GM21447 (cell line): ENCODE measurements around the gene WDR90.

Experiments
- ATAC-seq: cut with Tn5 transposase; IDR thresholded peaks from one replicate; pipeline ENCODE4 v1.9.1; 2021; ENCODE audit not compliant: unreplicated experiment

Gene WDR90

GRCh38 chr16:648781-649589 is at the start of gene WDR90:
Gene WDR90 (plus strand): TSS chr16:649365. CDS start chr16:649417, 52 bp downstream.
- peak; percentile 60 for ATAC-seq

- ATAC-seq, result no peak
Observed at GRCh38 chr16:600781-601180, 48.4 kb upstream of the WDR90 start.

- ATAC-seq, result no peak
Observed at GRCh38 chr16:603933-604332, 45.2 kb upstream of the WDR90 start.

- ATAC-seq, result no peak
Observed at GRCh38 chr16:606656-607307, 42.4 kb upstream of the WDR90 start.

- ATAC-seq, result no peak
Observed at GRCh38 chr16:608019-608418, 41.1 kb upstream of the WDR90 start.

GRCh38 chr16:609316-609715 is 39.8 kb upstream of the WDR90 start:
- ATAC-seq, result no peak

- ATAC-seq, result no peak
Observed at GRCh38 chr16:609984-610383, 39.2 kb upstream of the WDR90 start.

- ATAC-seq, result no peak
Observed at GRCh38 chr16:610513-611381, 38.4 kb upstream of the WDR90 start.

GRCh38 chr16:615122-615521 is 34.0 kb upstream of the WDR90 start:
- ATAC-seq, result no peak

- no peak for ATAC-seq
Observed at GRCh38 chr16:616733-617586, 32.2 kb upstream of the WDR90 start.

GRCh38 chr16:617855-618254 is 31.3 kb upstream of the WDR90 start:
- ATAC-seq, result no peak

- no peak for ATAC-seq
Observed at GRCh38 chr16:619476-620100, 29.6 kb upstream of the WDR90 start.

GRCh38 chr16:620700-621525 is 28.3 kb upstream of the WDR90 start:
- no peak for ATAC-seq

- no peak for ATAC-seq
Observed at GRCh38 chr16:621526-622105, 27.5 kb upstream of the WDR90 start.

GRCh38 chr16:622920-623280 is 26.3 kb upstream of the WDR90 start:
- no peak for ATAC-seq

- no peak for ATAC-seq
Observed at GRCh38 chr16:624526-625070, 24.6 kb upstream of the WDR90 start.

- ATAC-seq, result no peak
Observed at GRCh38 chr16:625117-625976, 23.8 kb upstream of the WDR90 start.
